Muscle of arm (tissue), 12 donors: ENCODE measurements around the gene GLUD2. TPM values are rescaled to one million over a fixed set of nuclear protein-coding genes. Genes with fewer than 3 reads are reported as not detected.

Source experiments
- DNase-seq: peaks from one replicate; pipeline ENCODE4 v3.0.0-alpha.2; 2013
- polyA plus RNA-seq, 12 donors: library from polyadenylated mRNA; unstranded; fragments of 120-200 nt; gene quantifications; one replicate each; pipeline ENCODE4 v1.2.1, GENCODE V29; 2013; ENCODE audit not compliant: insufficient read length in 12 of 12

The GLUD2 gene
- polyA plus RNA-seq, 12 donors, result 1.8 to 3.0 (median 2.6) TPM; not detected in 2

- no peak for DNase-seq
These were observed 45.6 kb downstream of the GLUD2 start for GRCh38 chrX:121093011-121093410.

Other genes starting within 250 kb of the GLUD2 start
- not detected for gene CT47B1, start 171.7 kb upstream of the GLUD2 start, polyA plus RNA-seq
- not detected for gene CT47A11, start 110.5 kb upstream of the GLUD2 start, polyA plus RNA-seq
- gene CT47A10, start 105.6 kb upstream of the GLUD2 start, polyA plus RNA-seq, result not detected
- gene CT47A9, start 100.7 kb upstream of the GLUD2 start, polyA plus RNA-seq, result not detected
- not detected for gene CT47A8, start 95.9 kb upstream of the GLUD2 start, polyA plus RNA-seq
- gene CT47A7, start 91.0 kb upstream of the GLUD2 start, polyA plus RNA-seq, result not detected
- not detected for gene CT47A6, start 86.1 kb upstream of the GLUD2 start, polyA plus RNA-seq
- not detected for gene CT47A5, start 81.3 kb upstream of the GLUD2 start, polyA plus RNA-seq
- gene CT47A4, start 76.4 kb upstream of the GLUD2 start, polyA plus RNA-seq, result not detected
- not detected for gene CT47A3, start 71.5 kb upstream of the GLUD2 start, polyA plus RNA-seq
- not detected for gene CT47A2, start 66.7 kb upstream of the GLUD2 start, polyA plus RNA-seq
- not detected for gene CT47A1, start 61.9 kb upstream of the GLUD2 start, polyA plus RNA-seq